ENCODE measurements around the gene AKR1C4.

GRCh38 chr10:5233324-5233723, 36.7 kb downstream of the AKR1C4 start:
- TF ChIP-seq, protein P1, sequence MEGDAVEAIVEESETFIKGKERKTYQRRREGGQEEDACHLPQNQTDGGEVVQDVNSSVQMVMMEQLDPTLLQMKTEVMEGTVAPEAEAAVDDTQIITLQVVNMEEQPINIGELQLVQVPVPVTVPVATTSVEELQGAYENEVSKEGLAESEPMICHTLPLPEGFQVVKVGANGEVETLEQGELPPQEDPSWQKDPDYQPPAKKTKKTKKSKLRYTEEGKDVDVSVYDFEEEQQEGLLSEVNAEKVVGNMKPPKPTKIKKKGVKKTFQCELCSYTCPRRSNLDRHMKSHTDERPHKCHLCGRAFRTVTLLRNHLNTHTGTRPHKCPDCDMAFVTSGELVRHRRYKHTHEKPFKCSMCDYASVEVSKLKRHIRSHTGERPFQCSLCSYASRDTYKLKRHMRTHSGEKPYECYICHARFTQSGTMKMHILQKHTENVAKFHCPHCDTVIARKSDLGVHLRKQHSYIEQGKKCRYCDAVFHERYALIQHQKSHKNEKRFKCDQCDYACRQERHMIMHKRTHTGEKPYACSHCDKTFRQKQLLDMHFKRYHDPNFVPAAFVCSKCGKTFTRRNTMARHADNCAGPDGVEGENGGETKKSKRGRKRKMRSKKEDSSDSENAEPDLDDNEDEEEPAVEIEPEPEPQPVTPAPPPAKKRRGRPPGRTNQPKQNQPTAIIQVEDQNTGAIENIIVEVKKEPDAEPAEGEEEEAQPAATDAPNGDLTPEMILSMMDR (IDR thresholded peaks at IDR 0.05; ENCODE audit: insufficient read depth, low read length, poor library complexity, severe bottlenecking): no peak
- TF ChIP-seq EZH2phosphoT487 (conservative IDR thresholded peaks at IDR 0.05; ENCODE audit: low read length): no peak
